AG08396 (cell line): ENCODE measurements around the gene DMRT1.
"Not testable (repeated sequence)": the region's sequence is repeated elsewhere in the genome, so short reads cannot be mapped to it uniquely, and the experiment has no call there.

ENCODE experiments used
- DNase-seq: peaks from one replicate; pipeline ENCODE4 v3.0.0; 2012; ENCODE audit warnings: low spot score, mixed read lengths

DMRT1 gene

GRCh38 chr9:860706-861105, 19.2 kb downstream of the DMRT1 start:
- no peak for DNase-seq

DNA sequence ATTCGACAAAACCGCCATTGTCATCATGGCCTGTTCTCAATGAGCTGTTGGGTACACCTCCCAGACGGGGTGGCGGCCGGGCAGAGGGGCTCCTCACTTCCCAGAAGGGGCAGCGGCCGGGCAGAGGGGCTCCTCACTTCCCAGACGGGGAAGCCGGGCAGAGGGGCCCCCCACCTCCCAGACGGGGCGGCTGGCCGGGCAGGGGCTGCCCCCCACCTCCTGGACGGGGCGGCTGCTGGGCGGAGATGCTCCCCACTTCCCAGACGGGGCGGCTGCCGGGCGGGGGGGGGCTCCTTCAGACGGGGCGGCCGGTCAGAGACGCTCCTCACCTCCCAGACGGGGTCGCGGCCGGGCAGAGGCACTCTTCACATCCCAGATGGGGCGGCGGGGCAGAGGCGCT, 20.0 kb downstream of the DMRT1 start:
- DNase-seq = not testable (repeated sequence)

GRCh38 chr9:875119-875962, 33.8 kb downstream of the DMRT1 start:
- DNase-seq = no peak

DNA sequence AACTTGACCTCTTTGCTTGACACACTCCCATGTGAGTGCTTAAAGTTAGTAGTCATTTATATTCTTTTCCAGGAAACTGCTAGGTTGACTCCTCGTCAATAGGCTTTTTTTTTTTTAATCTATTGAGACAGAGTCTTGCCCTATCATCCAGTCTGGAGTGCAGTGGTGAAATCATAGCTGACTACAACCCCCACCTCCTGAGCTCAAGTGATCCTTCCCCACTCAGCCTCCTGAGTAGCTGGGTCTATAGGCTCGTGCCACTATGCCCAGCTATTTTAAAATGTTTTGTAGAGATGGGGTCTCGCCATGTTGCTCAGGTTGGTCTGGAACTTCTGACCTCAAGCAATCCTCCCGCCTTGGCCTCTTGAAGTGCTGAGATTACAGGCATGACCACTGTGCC, 34.9 kb downstream of the DMRT1 start:
- DNase-seq = no peak

- DNase-seq = no peak
Measured at GRCh38 chr9:878239-878638, 36.7 kb downstream of the DMRT1 start.

- DNase-seq = no peak
Measured at GRCh38 chr9:880725-881124, 39.2 kb downstream of the DMRT1 start.

DNA sequence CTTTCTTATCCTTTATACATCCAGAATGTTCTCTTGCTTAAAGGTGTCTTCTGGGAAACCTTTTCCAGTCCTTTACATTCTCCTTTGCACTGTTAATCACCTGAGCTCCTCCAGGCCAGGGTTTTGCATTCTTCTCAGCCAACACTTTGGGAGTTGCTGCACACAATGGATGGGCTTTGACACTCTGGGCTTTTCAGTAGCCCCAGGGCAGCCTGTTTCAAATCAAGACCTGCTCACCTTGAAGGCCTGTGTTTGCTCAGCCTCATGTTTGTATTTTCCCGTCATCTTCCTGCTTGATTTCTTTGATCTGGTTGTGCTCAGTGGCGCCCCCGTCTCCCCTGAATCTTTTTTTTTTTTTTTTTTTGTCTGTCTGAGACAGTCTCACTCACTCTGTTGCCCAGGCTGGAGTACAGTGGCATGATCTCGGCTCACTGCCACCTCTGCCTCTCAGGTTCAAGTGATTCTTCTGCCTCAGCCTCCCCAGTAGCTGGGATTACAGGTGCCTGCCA, 41.0 kb downstream of the DMRT1 start:
- no peak for DNase-seq

GRCh38 chr9:883011-883410, 41.5 kb downstream of the DMRT1 start:
- no peak for DNase-seq

DNA sequence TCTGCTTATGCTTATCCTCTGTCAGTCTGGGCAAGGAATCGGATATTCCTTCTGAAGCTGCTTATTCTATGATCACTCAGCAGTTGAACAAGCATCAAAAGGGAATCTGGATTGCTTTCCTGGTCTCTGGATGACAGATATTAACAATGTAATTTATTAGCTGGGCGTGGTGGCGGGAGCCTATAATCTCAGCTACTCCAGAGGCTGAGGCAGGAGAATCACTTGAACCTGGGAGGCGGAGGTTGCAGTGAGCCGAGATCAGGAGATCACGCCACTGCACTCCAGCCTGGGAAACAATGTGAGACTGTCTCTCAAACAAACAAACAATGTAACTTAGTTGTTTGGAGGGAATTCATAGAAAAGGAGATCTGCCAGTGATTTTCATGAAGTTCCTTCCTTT, 45.4 kb downstream of the DMRT1 start:
- no peak for DNase-seq

DNA sequence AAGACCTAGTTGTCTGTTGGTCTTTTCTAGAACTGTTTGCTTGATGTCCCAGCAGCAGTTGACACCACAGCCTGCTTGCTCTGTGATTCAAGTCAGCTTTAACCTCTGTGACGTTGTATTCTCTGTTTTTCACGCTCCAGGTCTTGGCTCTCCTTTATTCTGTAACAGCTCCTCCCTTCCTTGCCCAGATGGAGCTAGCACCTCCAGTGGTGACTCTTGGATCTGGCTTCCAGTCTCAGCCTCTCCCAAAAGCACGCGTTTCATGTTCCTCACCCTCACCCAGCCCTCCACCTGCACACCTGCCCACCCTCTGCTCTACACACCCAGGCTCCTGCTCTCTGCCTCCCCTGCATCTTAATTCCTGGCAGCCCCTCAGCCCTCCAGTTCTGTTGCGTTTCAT, 50.6 kb downstream of the DMRT1 start:
- DNase-seq = no peak

DNA sequence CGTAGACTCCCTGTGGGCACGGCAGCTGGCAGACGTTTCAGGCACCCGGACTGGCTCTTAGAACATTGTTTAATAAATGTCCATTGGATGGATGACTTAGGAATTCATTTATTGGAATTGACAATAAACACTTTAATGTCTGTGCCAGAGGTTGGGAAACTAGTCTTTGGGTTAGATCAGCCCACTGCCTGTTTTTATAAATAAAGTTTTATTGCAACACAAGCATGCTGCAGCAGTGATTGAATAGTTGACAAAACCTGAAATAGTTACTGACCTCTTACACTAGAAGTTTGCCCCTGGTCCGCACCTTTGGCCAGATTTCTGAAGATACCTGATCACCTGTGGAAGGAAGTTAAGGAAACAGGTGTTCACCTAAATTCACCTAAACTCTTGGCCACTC, 51.6 kb downstream of the DMRT1 start:
- no peak for DNase-seq

DNA sequence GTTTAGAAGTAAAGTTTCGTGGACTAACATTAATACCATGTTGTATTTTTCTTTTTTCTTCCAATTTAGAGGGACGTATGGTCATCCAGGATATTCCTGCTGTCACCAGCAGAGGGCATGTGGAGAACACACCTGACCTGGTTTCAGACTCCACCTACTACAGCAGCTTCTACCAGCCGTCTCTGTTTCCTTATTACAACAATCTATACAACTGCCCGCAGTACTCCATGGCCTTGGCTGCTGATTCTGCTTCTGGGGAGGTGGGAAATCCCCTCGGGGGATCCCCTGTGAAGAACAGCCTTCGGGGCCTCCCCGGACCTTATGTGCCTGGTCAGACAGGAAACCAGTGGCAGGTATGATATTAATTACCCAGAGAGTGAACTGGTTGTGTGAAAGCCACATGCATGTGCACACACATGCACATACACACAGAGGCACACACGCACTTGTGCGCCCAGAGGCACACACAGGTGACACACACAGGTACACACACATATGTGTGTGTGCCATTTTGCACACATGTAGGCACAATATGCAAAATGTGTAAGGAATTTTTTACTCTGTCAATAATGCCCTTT, 52.4 kb downstream of the DMRT1 start:
- DNase-seq = peak; percentile 56

DNA sequence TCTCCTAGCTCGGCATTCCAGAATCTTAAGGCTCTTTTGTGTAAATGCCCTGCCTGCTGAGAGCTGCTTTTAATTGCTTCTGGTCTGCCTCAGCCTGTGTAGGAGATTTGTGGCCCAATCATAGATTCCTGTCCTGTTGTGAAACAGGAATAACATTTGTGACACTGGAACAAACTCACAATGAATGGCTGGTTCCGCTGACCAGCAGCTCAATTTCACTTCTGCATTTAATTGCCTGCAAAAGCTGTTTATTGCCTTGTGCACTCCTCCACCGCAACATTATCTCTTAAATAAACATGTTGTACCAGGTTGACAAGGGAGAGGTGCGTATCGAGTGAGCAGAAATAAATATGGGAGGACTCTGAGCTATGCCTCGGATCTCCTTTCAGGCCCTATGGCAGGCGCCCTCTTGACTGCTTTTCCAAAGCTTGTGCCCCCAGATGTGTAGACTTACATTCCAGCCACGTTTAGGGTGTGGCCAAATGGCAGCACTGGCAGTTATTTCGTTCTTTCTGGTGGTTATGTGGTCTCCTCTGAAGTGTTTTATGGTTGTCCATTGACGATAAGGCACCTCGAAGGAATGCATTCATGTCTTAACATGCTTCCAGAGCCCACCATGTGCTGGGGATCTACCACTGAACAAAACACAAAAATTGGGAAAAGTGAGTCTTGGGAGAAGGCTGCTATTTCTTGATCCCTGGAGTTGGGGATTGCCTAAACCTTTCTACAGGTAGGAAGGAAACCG, 58.1 kb downstream of the DMRT1 start:
- DNase-seq = no peak

DNA sequence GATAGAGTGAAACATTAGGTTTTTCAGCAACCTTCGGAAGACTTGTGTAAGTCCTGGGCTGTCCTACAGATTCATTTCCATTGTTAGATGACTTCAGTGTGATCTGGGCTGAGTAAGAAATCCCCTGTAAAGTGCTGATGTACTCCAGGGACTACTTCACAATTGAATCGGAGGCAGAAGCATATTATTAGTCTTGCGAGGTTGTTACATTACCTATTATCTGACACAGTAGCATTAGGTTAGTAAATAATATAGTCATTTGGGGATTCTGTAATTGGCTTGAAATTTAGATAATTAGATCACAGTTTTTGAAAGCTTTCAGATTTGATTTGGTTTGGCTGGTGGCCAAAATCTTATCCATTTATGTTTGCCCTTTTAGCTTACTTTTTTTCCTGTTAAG, 62.4 kb downstream of the DMRT1 start:
- DNase-seq = no peak

- DNase-seq = no peak
Measured at GRCh38 chr9:905906-906305, 64.4 kb downstream of the DMRT1 start.

DNA sequence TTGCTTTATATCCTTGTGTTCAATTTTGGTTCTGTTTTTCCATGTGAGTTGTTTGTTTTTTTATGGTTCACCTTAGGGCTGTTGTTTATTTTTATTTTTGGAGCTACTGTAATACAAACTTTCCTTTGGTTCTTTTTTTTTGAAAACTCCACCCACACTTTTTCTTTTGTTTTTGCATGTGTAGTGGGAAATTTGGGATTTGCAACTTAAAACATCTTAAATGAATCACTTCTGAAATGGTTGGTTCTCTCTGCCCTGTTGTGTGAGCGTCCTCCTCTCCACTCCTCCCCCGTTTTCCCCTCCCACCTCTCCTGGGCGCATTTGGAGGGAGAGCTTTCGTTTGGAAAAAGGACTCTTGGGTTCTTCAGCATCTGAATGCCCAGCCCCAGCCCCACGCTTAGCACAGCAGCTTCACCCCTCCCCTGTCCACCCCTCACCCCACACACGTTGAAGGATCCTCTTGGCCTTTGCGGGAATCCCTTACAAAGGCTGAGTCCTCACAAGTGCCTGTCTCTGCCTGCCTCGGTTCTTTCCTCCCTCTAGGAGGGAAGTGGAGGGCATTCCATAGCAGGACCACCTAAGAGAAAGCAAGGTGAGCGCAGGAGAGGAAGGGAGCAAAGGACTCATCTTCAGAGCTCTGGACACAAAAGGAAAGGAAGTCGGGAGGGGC, 67.2 kb downstream of the DMRT1 start:
- DNase-seq = no peak

- no peak for DNase-seq
Measured at GRCh38 chr9:911005-911404, 69.5 kb downstream of the DMRT1 start.

- DNase-seq = no peak
Measured at GRCh38 chr9:912776-913175, 71.3 kb downstream of the DMRT1 start.

DNA sequence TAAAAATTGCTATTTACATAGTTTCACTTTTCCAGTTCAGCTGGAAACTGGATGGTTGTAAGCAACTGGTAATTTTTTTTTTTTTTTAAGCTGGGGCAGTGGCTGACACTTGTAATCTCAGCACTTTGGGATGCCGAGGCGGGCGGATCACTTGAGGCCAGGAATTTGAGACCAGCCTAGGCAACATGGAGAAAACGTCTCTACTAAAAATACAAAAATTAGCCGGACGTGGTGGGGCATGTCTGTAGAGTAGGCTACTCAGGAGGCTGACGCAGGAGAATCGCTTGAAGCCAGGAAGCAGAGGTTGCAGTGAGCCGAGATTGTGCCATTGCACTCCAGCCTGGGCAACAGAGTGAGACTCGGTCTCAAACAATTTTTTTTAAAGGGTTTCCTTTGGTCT, 72.0 kb downstream of the DMRT1 start:
- not testable (repeated sequence) for DNase-seq

GRCh38 chr9:917730-918129, 76.2 kb downstream of the DMRT1 start:
- no peak for DNase-seq

DNA sequence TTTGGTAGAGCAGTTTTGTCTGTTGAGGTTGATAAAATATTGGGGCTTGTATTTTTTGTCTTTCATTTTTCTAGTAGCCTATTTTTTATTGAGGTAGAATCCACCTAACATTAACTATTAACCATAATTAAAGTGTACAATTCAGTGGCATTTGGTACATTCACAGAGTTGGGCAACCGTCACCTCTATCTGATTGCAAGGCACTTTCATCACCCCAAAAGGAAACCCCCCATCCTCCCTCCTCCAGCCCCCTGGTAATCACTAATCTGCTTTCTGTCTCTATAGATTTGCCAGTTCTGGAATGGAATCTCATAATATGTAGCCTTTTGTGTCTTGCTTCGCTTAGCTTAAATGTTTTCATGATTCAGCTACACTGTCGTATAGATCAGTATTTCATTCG, 79.4 kb downstream of the DMRT1 start:
- no peak for DNase-seq

DNA sequence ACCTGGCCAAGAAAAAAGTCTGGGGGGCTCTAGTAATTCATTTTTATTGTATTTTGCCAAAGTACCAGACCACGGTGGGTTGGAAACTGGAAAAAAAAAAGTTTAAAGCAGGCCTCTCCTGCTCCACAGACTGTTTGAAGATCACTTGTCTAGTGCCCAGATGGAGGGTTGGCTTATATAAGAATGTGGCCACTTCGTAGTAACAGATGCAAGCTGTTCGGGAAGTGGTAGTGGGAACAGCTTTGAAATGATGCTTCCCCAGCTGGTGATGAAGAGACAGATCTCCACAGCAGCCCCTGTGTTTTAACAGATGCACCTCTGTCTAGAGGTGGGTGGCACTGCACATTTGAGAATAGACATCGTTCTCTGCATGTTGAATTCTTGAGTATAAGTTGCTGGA, 80.7 kb downstream of the DMRT1 start:
- no peak for DNase-seq
